Endothelial cell of umbilical vein (primary cell): Measurements from ENCODE around the gene ATPAF1.

Experiments used
- CTCF ChIP-seq, 2 donors: IDR thresholded peaks; 1 replicate in 1 of 2; 2 replicates in 1 of 2; pipeline ENCODE4 v1.5.1; 2011; ENCODE audit warnings: low read length in 2 of 2, mild to moderate bottlenecking in 2 of 2, moderate library complexity in 2 of 2, control low read depth in 1 of 2, inconsistent platforms in 1 of 2, low read depth in 1 of 2; ENCODE audit not compliant: insufficient read depth in 1 of 2; ENCODE audit errors: extremely low read depth in 1 of 2
- EZH2 ChIP-seq: IDR thresholded peaks from 2 replicates; pipeline ENCODE4 v1.6.1; 2012; ENCODE audit warnings: borderline replicate concordance, low read depth, mild to moderate bottlenecking, moderate library complexity, low read length, inconsistent platforms; ENCODE audit not compliant: severe bottlenecking
- FOS ChIP-seq: IDR thresholded peaks from 2 replicates; pipeline ENCODE4 v1.6.1; 2011; ENCODE audit warnings: mild to moderate bottlenecking, low read length, moderate library complexity, borderline replicate concordance; ENCODE audit not compliant: insufficient read depth
- GATA2 ChIP-seq: IDR thresholded peaks from 2 replicates; pipeline ENCODE4 v1.7.0; 2011; ENCODE audit warnings: low read depth, mild to moderate bottlenecking, moderate library complexity, mixed read lengths, low read length; ENCODE audit not compliant: insufficient read length, insufficient read depth
- JUN ChIP-seq: IDR thresholded peaks from 2 replicates; pipeline ENCODE4 v1.6.1; 2011; ENCODE audit warnings: borderline replicate concordance, low read depth; ENCODE audit not compliant: insufficient read length, insufficient read depth
- MAX ChIP-seq: IDR thresholded peaks from 2 replicates; pipeline ENCODE4 v1.6.1; 2011; ENCODE audit not compliant: insufficient read depth, insufficient read length
- MYC ChIP-seq: IDR thresholded peaks from one replicate; pipeline ENCODE4 v1.6.1; 2011; ENCODE audit warnings: mild to moderate bottlenecking, low read depth, low read length
- POLR2A ChIP-seq: IDR thresholded peaks from 2 replicates; pipeline ENCODE4 v1.6.1; 2012; ENCODE audit warnings: low read depth, mild to moderate bottlenecking, control low read depth, low read length
- POLR2AphosphoS5 ChIP-seq: IDR thresholded peaks from 2 replicates; pipeline ENCODE4 v1.6.1; 2012; ENCODE audit warnings: low read depth, mild to moderate bottlenecking, control low read depth, low read length, moderate library complexity; ENCODE audit not compliant: insufficient read depth

- TF ChIP-seq POLR2AphosphoS5, result no peak
- TF ChIP-seq CTCF (IDR thresholded peaks at IDR 0.05; ENCODE audit: extremely low read depth in 1 of 2, insufficient read depth in 1 of 2, low read depth in 1 of 2, low read length in 2 of 2), result no peak
- TF ChIP-seq POLR2A, result no peak
- no peak for TF ChIP-seq MYC
- TF ChIP-seq JUN, result no peak
- TF ChIP-seq EZH2, result no peak
- no peak for TF ChIP-seq MAX
- TF ChIP-seq FOS, result no peak
- TF ChIP-seq GATA2, result no peak
These were observed 61.8 kb downstream of the ATPAF1 start for GRCh38 chr1:46606255-46606965.
